Bronchial epithelial cell (primary cell): Measurements from ENCODE around the gene RETREG1. TPM values are rescaled to one million over a fixed set of nuclear protein-coding genes. Genes with fewer than 3 reads are reported as not detected.

Experiments used
- DNase-seq: peaks from one replicate; pipeline ENCODE4 v3.0.0-alpha.2; 2010; ENCODE audit warnings: low read depth
- FAIRE-seq: peaks from 2 replicates; lab custom pipeline; 2011; peaks lifted over from hg19 to GRCh38; lab: Jason Lieb, UNC
- H3K27me3 ChIP-seq: 2 replicates; pipeline ENCODE4 v1.5.1; 2011; ENCODE audit warnings: low read length; ENCODE audit not compliant: control insufficient read depth, insufficient read depth
- H3K36me3 ChIP-seq: 2 replicates; pipeline ENCODE4 v1.5.1; 2011; ENCODE audit warnings: low read length; ENCODE audit not compliant: control insufficient read depth, insufficient read depth
- H3K4me3 ChIP-seq: 2 replicates; pipeline ENCODE4 v1.5.1; 2011; ENCODE audit warnings: mild to moderate bottlenecking, low read depth, low read length, control low read depth
- CTCF ChIP-seq: IDR thresholded peaks from 2 replicates; pipeline ENCODE4 v1.5.1; 2011; ENCODE audit warnings: mild to moderate bottlenecking, moderate library complexity, low read length, control low read depth, inconsistent platforms; ENCODE audit not compliant: insufficient read depth, severe bottlenecking
- total RNA-seq: library from RNA; depleted of rRNA; stranded (reverse); fragments of >200 nt; gene quantifications from 2 replicates; pipeline ENCODE4 v1.2.1, GENCODE V29; 2014

RETREG1 gene
- total RNA-seq, 1 donor from 2014 or later, result 0.53 TPM

GRCh38 chr5:16600397-16600796 is 16.4 kb downstream of the RETREG1 start:
- TF ChIP-seq CTCF, result no peak
- H3K27me3 ChIP-seq, result no peaks in the 10 kb centered on the region
- H3K36me3 ChIP-seq, result no peaks in the 10 kb centered on the region
- FAIRE-seq (no peak), DNase-seq (no peak)
- H3K4me3 ChIP-seq, result no peak overlapping the region

- peak; percentile 64 for FAIRE-seq
- no peaks in the 10 kb centered on the region for H3K27me3 ChIP-seq
- no peak for DNase-seq
- TF ChIP-seq CTCF, result no peak
- no peak overlapping the region for H3K4me3 ChIP-seq
- H3K36me3 ChIP-seq, result no peaks in the 10 kb centered on the region
Measured at GRCh38 chr5:16597946-16598694, 18.7 kb downstream of the RETREG1 start.

GRCh38 chr5:16596581-16596940 is 20.2 kb downstream of the RETREG1 start:
- no peak for DNase-seq
- H3K4me3 ChIP-seq, result no peak overlapping the region
- H3K27me3 ChIP-seq, result no peaks in the 10 kb centered on the region
- H3K36me3 ChIP-seq, result no peaks in the 10 kb centered on the region
- no peak for FAIRE-seq
- TF ChIP-seq CTCF, result no peak

GRCh38 chr5:16595881-16596580 is 20.8 kb downstream of the RETREG1 start:
- no peak overlapping the region for H3K4me3 ChIP-seq
- H3K36me3 ChIP-seq, result no peaks in the 10 kb centered on the region
- TF ChIP-seq CTCF, result no peak
- H3K27me3 ChIP-seq, result no peaks in the 10 kb centered on the region
- DNase-seq (no peak), FAIRE-seq (no peak)

GRCh38 chr5:16593628-16594027 is 23.2 kb downstream of the RETREG1 start:
- TF ChIP-seq CTCF, result no peak
- H3K36me3 ChIP-seq, result no peaks in the 10 kb centered on the region
- H3K4me3 ChIP-seq, result no peak overlapping the region
- H3K27me3 ChIP-seq, result no peaks in the 10 kb centered on the region
- FAIRE-seq, result no peak
- DNase-seq, result no peak
